Heart left ventricle (tissue), 16 donors: ENCODE results near the gene SPOCK2. TPM values are rescaled to one million over a fixed set of nuclear protein-coding genes. Genes with fewer than 3 reads are reported as not detected.

ENCODE experiments used
- ATAC-seq, 4 donors: fragments of 200-7000 bp; cut with Tn5 transposase; one replicate each; pipeline ENCODE4 v1.9.1; 2020 to 2022; ENCODE audit warnings: moderate library complexity in 4 of 4, mild to moderate bottlenecking in 3 of 4, moderate number of reproducible peaks in 1 of 4
- DNase-seq, 5 donors: peaks; one replicate each; pipeline ENCODE4 v3.0.0-alpha.2; 2020
- H3K27ac ChIP-seq, 12 donors: fragments of 200-600 bp; sonication (generic) in 4 of 12; one replicate each; pipeline versions ENCODE4 v1.5.0 to v1.8.0; 2016 to 2022; ENCODE audit warnings: mild to moderate bottlenecking in 2 of 12
- H3K27me3 ChIP-seq, 9 donors: fragments of 200-600 bp; sonication (generic) in 2 of 9; one replicate each; pipeline versions ENCODE4 v1.5.1 to v1.8.0; 2016 to 2022; ENCODE audit warnings: mild to moderate bottlenecking in 3 of 9
- H3K36me3 ChIP-seq, 9 donors: fragments of 200-600 bp; sonication (generic) in 2 of 9; one replicate each; pipeline versions ENCODE4 v1.5.0 to v1.8.0; 2018 to 2022; ENCODE audit warnings: mild to moderate bottlenecking in 2 of 9
- H3K4me1 ChIP-seq, 12 donors: fragments of 200-600 bp; sonication (generic) in 4 of 12; one replicate each; pipeline versions ENCODE4 v1.5.0 to v1.8.0; 2016 to 2022; ENCODE audit warnings: mild to moderate bottlenecking in 3 of 12
- H3K4me3 ChIP-seq, 12 donors: fragments of 200-600 bp; sonication (generic) in 4 of 12; one replicate each; pipeline versions ENCODE4 v1.5.0 to v1.8.0; 2017 to 2022; ENCODE audit warnings: mild to moderate bottlenecking in 9 of 12, moderate library complexity in 4 of 12
- H3K9me3 ChIP-seq, 12 donors: fragments of 200-600 bp; sonication (generic) in 4 of 12; one replicate each; pipeline versions ENCODE4 v1.5.0 to v1.8.0; 2016 to 2022; ENCODE audit warnings: mild to moderate bottlenecking in 1 of 12
- POLR2A ChIP-seq, 2 donors: fragments of 450-650 bp; IDR thresholded peaks; one replicate each; pipeline ENCODE4 v1.6.1; 2017; ENCODE audit warnings: antibody characterized with exemption in 2 of 2, mild to moderate bottlenecking in 2 of 2, moderate library complexity in 2 of 2
- WGBS, 4 donors: extraction: QIAGEN DNeasy Blood & Tissue Kit in 2 of 4; methylation state at CpG; one replicate each; pipeline versions ENCODE4 v1.1.5 to v1.1.7; 2013 to 2018; 5-methylcytosine and 5-hydroxymethylcytosine counted together
- intact Hi-C, 10 donors: fragments of 100-400 bp; cut with DNase I; formaldehyde crosslinking; loops; one replicate each; pipeline versions ENCODE4 v1.11.1 to v1.14.2; 2022
- polyA plus RNA-seq, 2 donors: library from polyadenylated mRNA; stranded (reverse); fragments of 200-250 nt; gene quantifications; one replicate each; pipeline ENCODE4 v1.2.3, GENCODE V29; 2013
- total RNA-seq, 9 donors: library from RNA; depleted of rRNA in 2 of 9; stranded (reverse); fragments of >200 nt in 2 of 9; fragmentation: NEBNext Ultra II Directional in 3 of 9; extraction: Animal tissue kit (Norgen Biotek cat#: 25700) in 3 of 9; gene quantifications; one replicate each; pipeline versions ENCODE4 v1.1.0 to v1.2.4, GENCODE V29; 2016 to 2023
- TF ChIP-seq, protein P1 (sequence below), 12 donors: fragments of 200-600 bp; sonication (generic) in 4 of 12; IDR thresholded peaks; one replicate each; pipeline versions ENCODE4 v1.5.0 to v1.8.0; 2018 to 2022; ENCODE audit warnings: antibody characterized with exemption in 12 of 12, mild to moderate bottlenecking in 5 of 12
- donor health status: ischemic (EF 13 %, LVEDD 7.1; RV severe dilation, severe dysfunction).
- donor health status: healthy with polysubstance abuse.
- donor health status: DM: no; HTN: yes; CAD: no.
- donor health status: DM: no; HTN: no; CAD: no.
- donor health status: ischemic (EF 25% LVEDD 6.9; RV normal size, moderate dysfunction).
- donor health status: ischemic (EF 25% LVEDD 5.7; RV mildly dilated, moderate dysfunction).
- donor health status: healthy.
- donor health status: DM: yes; HTN: yes; CAD: no.
- donor health status: ischemic (EF 35%, LVEDD 5.7; RV mildly dilated, moderate dysfunction).
- donor health status: nonischemic (EF 11% LVEDD 7.7; RV severe dilation, severe dysfunction).
- donor health status: DM: yes; HTN: yes; CAD: no.
- donor health status: PGD.
- donor health status: ischemic (EF 29% LVEDD 5.4; RV normal size, mild dysfunction).
- donor health status: nonischemic (EF 23%, LVEDD 6.1; RV moderate dilation, normal function).

SPOCK2 gene
- total and polyA plus RNA-seq, 11 donors: 4.4 to 16.6 (median 8.0) TPM

- peaks cover 0 to 3% (median 0%) of the 10 kb centered on the region in 12 donors for H3K9me3 ChIP-seq
- H3K27ac ChIP-seq: no peak overlapping the region
- DNase-seq (no peak), ATAC-seq (no peak)
- no peaks in the 10 kb centered on the region for H3K27me3 ChIP-seq
- 76 to 84% (median 79%) methylated on average over 6 of the region's 6 CpGs for WGBS, 4 donors
- no peaks in the 10 kb centered on the region for H3K36me3 ChIP-seq
- no peak for TF ChIP-seq POLR2A (IDR thresholded peaks at IDR 0.05)
- TF ChIP-seq, protein P1, sequence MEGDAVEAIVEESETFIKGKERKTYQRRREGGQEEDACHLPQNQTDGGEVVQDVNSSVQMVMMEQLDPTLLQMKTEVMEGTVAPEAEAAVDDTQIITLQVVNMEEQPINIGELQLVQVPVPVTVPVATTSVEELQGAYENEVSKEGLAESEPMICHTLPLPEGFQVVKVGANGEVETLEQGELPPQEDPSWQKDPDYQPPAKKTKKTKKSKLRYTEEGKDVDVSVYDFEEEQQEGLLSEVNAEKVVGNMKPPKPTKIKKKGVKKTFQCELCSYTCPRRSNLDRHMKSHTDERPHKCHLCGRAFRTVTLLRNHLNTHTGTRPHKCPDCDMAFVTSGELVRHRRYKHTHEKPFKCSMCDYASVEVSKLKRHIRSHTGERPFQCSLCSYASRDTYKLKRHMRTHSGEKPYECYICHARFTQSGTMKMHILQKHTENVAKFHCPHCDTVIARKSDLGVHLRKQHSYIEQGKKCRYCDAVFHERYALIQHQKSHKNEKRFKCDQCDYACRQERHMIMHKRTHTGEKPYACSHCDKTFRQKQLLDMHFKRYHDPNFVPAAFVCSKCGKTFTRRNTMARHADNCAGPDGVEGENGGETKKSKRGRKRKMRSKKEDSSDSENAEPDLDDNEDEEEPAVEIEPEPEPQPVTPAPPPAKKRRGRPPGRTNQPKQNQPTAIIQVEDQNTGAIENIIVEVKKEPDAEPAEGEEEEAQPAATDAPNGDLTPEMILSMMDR (IDR thresholded peaks at IDR 0.05): no peak
- H3K4me3 ChIP-seq: no peak overlapping the region
- intact Hi-C loops: loop anchor here in 2 of 10 donors (10.0 kb wide), 1 partner anchor 727 kb away; the partner anchor contains the start of gene SLC29A3 (in 2 of the 2)
- peaks cover 0 to 20% (median 2%) of the 10 kb centered on the region in 12 donors for H3K4me1 ChIP-seq
These were observed 46.9 kb downstream of the SPOCK2 start for GRCh38 chr10:72041491-72041890.

DNA sequence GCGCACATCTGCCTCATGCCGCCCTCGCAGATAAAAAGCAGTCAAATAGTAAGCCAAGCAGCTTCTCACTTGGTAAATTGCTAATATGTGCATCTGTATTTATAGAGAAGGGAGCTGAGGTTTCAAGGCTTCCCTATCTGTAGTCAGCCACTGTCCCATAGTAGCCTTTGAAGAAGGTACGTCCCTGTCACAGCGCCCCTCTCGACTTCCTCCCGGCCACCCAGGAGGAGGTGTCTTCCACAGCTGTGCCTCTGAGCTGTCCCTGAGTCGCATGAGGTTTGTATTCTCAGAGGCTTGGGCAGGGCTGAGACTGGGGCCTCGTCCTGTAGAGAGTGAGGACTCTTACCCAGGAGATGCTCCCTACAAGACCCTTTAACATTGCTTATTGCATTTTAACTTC, 49.0 kb downstream of the SPOCK2 start:
- Histone ChIP-seq H3K4me3 (no peak overlapping the region), H3K4me1 (peaks cover 0 to 28% (median 9%) of the 10 kb centered on the region in 12 donors), H3K9me3 (no peaks in the 10 kb centered on the region), H3K27ac (no peak overlapping the region), H3K27me3 (no peaks in the 10 kb centered on the region), H3K36me3 (no peaks in the 10 kb centered on the region)
- DNase-seq (no peak), ATAC-seq (no peak)
- intact Hi-C loops: loop anchor here in 1 of 10 donors (5.0 kb wide), 1 partner anchor 42 kb away; no protein-coding TSS in a partner anchor
- no peak for TF ChIP-seq POLR2A (IDR thresholded peaks at IDR 0.05)
- TF ChIP-seq, protein P1 (IDR thresholded peaks at IDR 0.05): no peak
- 78 to 91% (median 81%) methylated on average over 9 of the region's 9 CpGs for WGBS, 4 donors

GRCh38 chr10:72038458-72039001, 49.8 kb downstream of the SPOCK2 start:
- H3K4me1 ChIP-seq: peaks cover 0 to 35% (median 10%) of the 10 kb centered on the region in 12 donors
- intact Hi-C loops: loop anchor here in 1 of 10 donors (5.0 kb wide), 1 partner anchor 41 kb away; no protein-coding TSS in a partner anchor
- TF ChIP-seq, protein P1 (IDR thresholded peaks at IDR 0.05): no peak
- no peak for TF ChIP-seq POLR2A (IDR thresholded peaks at IDR 0.05)
- no peak overlapping the region for H3K4me3 ChIP-seq
- no peaks in the 10 kb centered on the region for H3K9me3 ChIP-seq
- H3K27ac ChIP-seq: peak overlapping the region in 3 of 12 donors; percentile 9 to 14 (median 13)
- no peaks in the 10 kb centered on the region for H3K36me3 ChIP-seq
- ATAC-seq (peak in 2 of 4 donors; percentile 20 to 40), DNase-seq (no peak)
- WGBS, 4 donors: 68 to 74% (median 71%) methylated on average over 13 of the region's 13 CpGs
- no peaks in the 10 kb centered on the region for H3K27me3 ChIP-seq

DNA sequence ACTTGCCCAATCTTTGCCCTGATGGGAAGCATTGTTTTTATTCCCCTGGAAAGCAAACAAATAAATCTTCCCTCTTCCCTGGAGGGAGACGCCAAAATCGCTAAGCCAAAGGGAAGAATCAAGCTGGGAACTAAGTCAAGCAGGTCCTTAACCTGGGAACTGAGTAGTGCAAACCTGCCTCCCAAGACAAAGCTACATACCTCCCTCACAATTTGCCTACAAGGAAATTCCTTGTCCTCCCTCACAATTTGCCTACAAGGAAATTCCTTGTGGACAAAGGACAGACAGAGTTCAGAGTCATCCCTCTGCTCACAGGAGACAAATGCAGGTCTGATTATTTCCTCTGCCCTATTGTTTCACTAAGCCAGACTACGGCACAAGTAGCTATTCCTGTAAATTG, 50.5 kb downstream of the SPOCK2 start:
- ATAC-seq: no peak
- Histone ChIP-seq H3K4me3 (no peak overlapping the region), H3K4me1 (peaks cover 0 to 35% (median 10%) of the 10 kb centered on the region in 12 donors), H3K27me3 (no peaks in the 10 kb centered on the region), H3K36me3 (no peaks in the 10 kb centered on the region), H3K27ac (no peak overlapping the region), H3K9me3 (no peaks in the 10 kb centered on the region)
- no peak for DNase-seq
- 61 to 84% (median 78%) methylated on average over 3 of the region's 3 CpGs for WGBS, 4 donors
- intact Hi-C loops: loop anchor here in 1 of 10 donors (5.0 kb wide), 1 partner anchor 41 kb away; no protein-coding TSS in a partner anchor
- no peak for TF ChIP-seq POLR2A (IDR thresholded peaks at IDR 0.05)
- TF ChIP-seq, protein P1 (IDR thresholded peaks at IDR 0.05): no peak
